MM.1S (cell line): Measurements from ENCODE around the gene ENOX1.

Experiments used
- DNase-seq: peaks from one replicate; pipeline ENCODE4 v3.0.0-alpha.2; 2015
- H2AFZ ChIP-seq: fragments of 300-600 bp; sonication (generic); 2 replicates; pipeline ENCODE4 v1.6.0; 2016; ENCODE audit warnings: antibody characterized with exemption, low read length
- H3F3A ChIP-seq: fragments of 300-600 bp; sonication (generic); 2 replicates; pipeline ENCODE4 v1.6.1; 2016; ENCODE audit warnings: mild to moderate bottlenecking, antibody characterized with exemption, low read length, moderate library complexity, mixed read lengths; ENCODE audit not compliant: insufficient read depth
- H3K27ac ChIP-seq: fragments of 300-600 bp; sonication (generic); 2 replicates; pipeline ENCODE4 v1.5.1; 2016; ENCODE audit warnings: mild to moderate bottlenecking, low read length
- H3K27me3 ChIP-seq: fragments of 300-600 bp; sonication (generic); replicated peaks from 2 replicates; pipeline ENCODE4 v1.6.0; 2016; ENCODE audit warnings: low read length; ENCODE audit not compliant: insufficient read depth
- H3K36me3 ChIP-seq: fragments of 300-600 bp; sonication (generic); replicated peaks from 2 replicates; pipeline ENCODE4 v1.6.1; 2016; ENCODE audit warnings: mild to moderate bottlenecking, low read length, mixed read lengths; ENCODE audit not compliant: insufficient read depth
- H3K4me1 ChIP-seq: fragments of 300-600 bp; sonication (generic); 2 replicates; pipeline ENCODE4 v1.6.1; 2016; ENCODE audit warnings: low read length, mixed read lengths
- H3K4me2 ChIP-seq: fragments of 300-600 bp; sonication (generic); 2 replicates; pipeline ENCODE4 v1.6.0; 2016; ENCODE audit warnings: low read depth, low read length
- H3K4me3 ChIP-seq: fragments of 300-600 bp; sonication (generic); 2 replicates; pipeline ENCODE4 v1.5.1; 2016; ENCODE audit warnings: low read length, mixed read lengths
- H3K79me2 ChIP-seq: fragments of 300-600 bp; sonication (generic); 2 replicates; pipeline ENCODE4 v1.6.1; 2016; ENCODE audit warnings: mixed run types, low read length, mixed read lengths
- H3K9ac ChIP-seq: fragments of 300-600 bp; sonication (generic); 2 replicates; pipeline ENCODE4 v1.6.1; 2016; ENCODE audit warnings: low read length, mixed read lengths
- H3K9me2 ChIP-seq: fragments of 300-600 bp; sonication (generic); replicated peaks from 2 replicates; pipeline ENCODE4 v1.6.1; 2016; ENCODE audit warnings: mild to moderate bottlenecking, low read length, mixed read lengths; ENCODE audit not compliant: insufficient read depth
- H3K9me3 ChIP-seq: fragments of 300-600 bp; sonication (generic); replicated peaks from 2 replicates; pipeline ENCODE4 v1.6.1; 2016; ENCODE audit warnings: mild to moderate bottlenecking, low read length, mixed read lengths; ENCODE audit not compliant: insufficient read depth
- H4K20me1 ChIP-seq: fragments of 300-600 bp; sonication (generic); 2 replicates; pipeline ENCODE4 v1.6.1; 2016; ENCODE audit warnings: mild to moderate bottlenecking, low read length, moderate library complexity, mixed read lengths; ENCODE audit not compliant: insufficient read depth
- EZH2 ChIP-seq: fragments of 300-600 bp; sonication (generic); optimal IDR thresholded peaks from 2 replicates; pipeline ENCODE3; 2017; ENCODE audit warnings: low read depth, mild to moderate bottlenecking, antibody characterized with exemption, low read length, mixed read lengths
- EZH2phosphoT487 ChIP-seq: fragments of 300-600 bp; sonication (generic); IDR thresholded peaks from 2 replicates; pipeline ENCODE4 v1.6.1; 2018; ENCODE audit warnings: antibody characterized with exemption, low read length
- TF ChIP-seq, protein P1 (sequence below): fragments of 300-600 bp; sonication (generic); IDR thresholded peaks from 2 replicates; pipeline ENCODE4 v1.5.1; 2016; ENCODE audit warnings: antibody characterized with exemption, low read length, mixed read lengths

The ENOX1 gene

DNA sequence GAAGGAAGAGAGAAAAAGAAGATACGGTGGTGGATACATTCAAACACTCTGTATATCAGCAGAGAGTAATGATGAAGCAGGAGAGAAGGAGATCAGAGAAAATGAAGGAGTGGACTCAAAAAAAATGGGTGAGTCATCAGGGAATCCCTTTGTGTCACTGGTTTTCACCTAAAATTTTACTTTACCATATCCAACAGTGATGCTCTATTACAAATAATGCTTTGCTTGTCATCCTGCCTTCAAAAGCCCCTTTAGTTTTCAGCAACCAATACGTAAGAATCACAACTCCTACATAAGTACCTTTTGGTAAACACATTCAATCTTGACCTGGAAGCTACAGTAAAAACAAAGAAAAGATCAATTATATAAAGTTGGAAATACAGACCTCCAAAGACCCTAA is 88.8 kb downstream of the ENOX1 start:
- Histone ChIP-seq H2AFZ (no peak overlapping the region), H3K9me3 (no peaks in the 10 kb centered on the region), H3K27me3 (no peaks in the 10 kb centered on the region), H3K4me3 (no peak overlapping the region), H3K27ac (no peak overlapping the region), H3K79me2 (no peaks in the 10 kb centered on the region), H3K4me2 (no peak overlapping the region), H3K36me3 (no peaks in the 10 kb centered on the region), H3K9me2 (no peaks in the 10 kb centered on the region), H4K20me1 (no peaks in the 10 kb centered on the region), H3K9ac (no peak overlapping the region), H3K4me1 (no peaks in the 10 kb centered on the region), H3F3A (no peaks in the 10 kb centered on the region)
- TF ChIP-seq, protein P1, sequence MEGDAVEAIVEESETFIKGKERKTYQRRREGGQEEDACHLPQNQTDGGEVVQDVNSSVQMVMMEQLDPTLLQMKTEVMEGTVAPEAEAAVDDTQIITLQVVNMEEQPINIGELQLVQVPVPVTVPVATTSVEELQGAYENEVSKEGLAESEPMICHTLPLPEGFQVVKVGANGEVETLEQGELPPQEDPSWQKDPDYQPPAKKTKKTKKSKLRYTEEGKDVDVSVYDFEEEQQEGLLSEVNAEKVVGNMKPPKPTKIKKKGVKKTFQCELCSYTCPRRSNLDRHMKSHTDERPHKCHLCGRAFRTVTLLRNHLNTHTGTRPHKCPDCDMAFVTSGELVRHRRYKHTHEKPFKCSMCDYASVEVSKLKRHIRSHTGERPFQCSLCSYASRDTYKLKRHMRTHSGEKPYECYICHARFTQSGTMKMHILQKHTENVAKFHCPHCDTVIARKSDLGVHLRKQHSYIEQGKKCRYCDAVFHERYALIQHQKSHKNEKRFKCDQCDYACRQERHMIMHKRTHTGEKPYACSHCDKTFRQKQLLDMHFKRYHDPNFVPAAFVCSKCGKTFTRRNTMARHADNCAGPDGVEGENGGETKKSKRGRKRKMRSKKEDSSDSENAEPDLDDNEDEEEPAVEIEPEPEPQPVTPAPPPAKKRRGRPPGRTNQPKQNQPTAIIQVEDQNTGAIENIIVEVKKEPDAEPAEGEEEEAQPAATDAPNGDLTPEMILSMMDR = no peak
- TF ChIP-seq EZH2phosphoT487 = no peak
- no peak for TF ChIP-seq EZH2
- DNase-seq = no peak

DNA sequence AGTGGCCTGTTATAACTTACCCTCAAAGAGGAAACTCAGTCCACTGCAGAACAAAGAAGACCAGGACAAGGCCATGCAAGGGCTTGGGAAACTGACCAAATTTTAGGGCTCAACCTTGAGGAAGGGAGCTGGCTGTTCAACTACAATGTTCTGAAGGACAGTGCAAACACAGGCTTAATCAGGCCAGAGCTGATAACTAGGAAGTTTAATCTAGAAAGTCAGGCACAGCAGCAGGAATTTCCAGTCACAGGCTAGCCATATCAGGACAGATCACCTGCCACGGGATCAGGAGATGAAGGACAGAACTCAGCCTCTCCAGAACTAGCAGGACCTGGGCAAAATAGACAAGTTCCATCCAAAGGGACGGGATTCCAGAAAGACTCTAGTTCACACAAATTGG is 89.4 kb downstream of the ENOX1 start:
- H2AFZ ChIP-seq = no peak overlapping the region
- no peaks in the 10 kb centered on the region for H3K9me2 ChIP-seq
- H3K79me2 ChIP-seq = no peaks in the 10 kb centered on the region
- no peak overlapping the region for H3K27ac ChIP-seq
- H3K9me3 ChIP-seq = no peaks in the 10 kb centered on the region
- H3K4me3 ChIP-seq = no peak overlapping the region
- no peaks in the 10 kb centered on the region for H3K27me3 ChIP-seq
- no peaks in the 10 kb centered on the region for H4K20me1 ChIP-seq
- H3K4me2 ChIP-seq = no peak overlapping the region
- DNase-seq = no peak
- TF ChIP-seq EZH2 = no peak
- TF ChIP-seq EZH2phosphoT487 = no peak
- no peaks in the 10 kb centered on the region for H3K4me1 ChIP-seq
- H3F3A ChIP-seq = no peaks in the 10 kb centered on the region
- no peak overlapping the region for H3K9ac ChIP-seq
- H3K36me3 ChIP-seq = no peaks in the 10 kb centered on the region

DNA sequence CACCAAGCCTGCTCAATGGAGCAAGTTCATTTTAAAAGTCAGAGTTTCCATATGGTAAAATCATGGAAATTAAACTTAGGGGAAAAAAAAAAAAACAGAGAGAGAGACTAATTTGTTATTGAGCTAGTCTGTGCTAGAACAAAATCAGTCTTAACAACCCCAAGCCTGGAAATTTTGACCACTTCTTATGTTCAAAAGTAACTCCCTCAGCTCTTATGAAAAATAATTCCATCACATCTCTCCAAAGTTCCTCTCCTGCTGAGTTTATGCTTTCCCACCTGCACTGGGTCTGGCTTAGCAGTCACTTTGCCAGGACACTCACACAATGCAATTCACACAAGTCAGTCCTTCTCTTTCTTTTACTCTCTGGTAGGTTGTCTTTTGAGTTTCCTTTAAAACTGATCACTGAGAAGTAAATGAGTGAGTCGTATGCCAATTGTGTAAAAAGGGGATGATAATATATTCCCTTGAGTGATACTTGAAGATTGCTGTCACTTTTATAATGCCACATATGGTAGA is 92.6 kb downstream of the ENOX1 start:
- Histone ChIP-seq H3K4me1 (no peaks in the 10 kb centered on the region), H3K9me2 (no peaks in the 10 kb centered on the region), H3K27me3 (no peaks in the 10 kb centered on the region), H3K27ac (no peak overlapping the region), H3K9ac (no peak overlapping the region), H3F3A (no peaks in the 10 kb centered on the region), H3K36me3 (no peaks in the 10 kb centered on the region), H2AFZ (no peak overlapping the region), H3K9me3 (no peaks in the 10 kb centered on the region), H4K20me1 (no peaks in the 10 kb centered on the region), H3K79me2 (no peaks in the 10 kb centered on the region), H3K4me2 (no peak overlapping the region), H3K4me3 (no peak overlapping the region)
- TF ChIP-seq, protein P1 = no peak
- TF ChIP-seq EZH2 = no peak
- TF ChIP-seq EZH2phosphoT487 = no peak
- DNase-seq = no peak

DNA sequence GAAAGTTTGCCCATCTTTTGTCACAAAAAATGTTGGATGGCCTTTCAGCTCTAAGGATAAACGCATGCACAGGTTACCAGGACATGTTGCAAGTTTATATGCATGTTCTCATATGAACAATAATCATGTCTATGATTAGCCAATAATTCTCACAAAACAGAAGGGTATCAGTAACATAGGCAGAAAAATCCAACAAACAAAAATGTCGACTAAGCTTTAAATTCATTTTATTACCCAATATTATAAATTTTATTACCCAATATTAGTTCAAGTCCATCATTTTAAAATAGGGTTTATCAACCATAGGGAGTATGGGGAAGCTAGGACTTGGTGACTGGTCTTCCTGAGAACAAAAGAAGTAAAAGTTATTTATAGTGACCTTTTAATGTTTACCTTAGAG is 93.1 kb downstream of the ENOX1 start:
- no peaks in the 10 kb centered on the region for H3F3A ChIP-seq
- no peaks in the 10 kb centered on the region for H3K27me3 ChIP-seq
- DNase-seq = no peak
- no peaks in the 10 kb centered on the region for H3K79me2 ChIP-seq
- no peaks in the 10 kb centered on the region for H4K20me1 ChIP-seq
- no peak overlapping the region for H3K27ac ChIP-seq
- no peak overlapping the region for H2AFZ ChIP-seq
- no peaks in the 10 kb centered on the region for H3K9me2 ChIP-seq
- no peak overlapping the region for H3K9ac ChIP-seq
- H3K9me3 ChIP-seq = no peaks in the 10 kb centered on the region
- no peak overlapping the region for H3K4me2 ChIP-seq
- H3K4me1 ChIP-seq = no peaks in the 10 kb centered on the region
- no peak overlapping the region for H3K4me3 ChIP-seq
- TF ChIP-seq, protein P1 = no peak
- TF ChIP-seq EZH2phosphoT487 (no peak), EZH2 (no peak)
- no peaks in the 10 kb centered on the region for H3K36me3 ChIP-seq
